HCT116 (cell line): Measurements from ENCODE around the gene SEC23A. TPM values are rescaled to one million over a fixed set of nuclear protein-coding genes. Genes with fewer than 3 reads are reported as not detected.
A peak's percentile ranks its signal among the peaks of the same experiment; 100 is the strongest.

Experiments
- ATAC-seq: fragments of 200-7000 bp; cut with Tn5 transposase; 2 replicates; pipeline ENCODE4 v1.9.1; 2020; ENCODE audit warnings: mild to moderate bottlenecking, moderate library complexity
- Bru-seq: library from RNA; stranded (reverse); fragments of 400-500 nt; gene quantifications from one replicate; lab custom pipeline; 2021; lab: Mats Ljungman, UMichigan
- BruChase-seq, 2 experiments: library from RNA; stranded (reverse); fragments of 400-500 nt; gene quantifications; one replicate each; lab custom pipeline; 2021; lab: Mats Ljungman, UMichigan
- BruUV-seq: library from RNA; stranded (reverse); fragments of 400-500 nt; replicated peaks from 2 replicates; lab custom pipeline; 2021; lab: Mats Ljungman, UMichigan
- CTCF ChIA-PET: fragments of 300-600 bp; sonication (Branson Sonifier 250); formaldehyde crosslinking; loops from one replicate; lab custom pipeline; 2021; ENCODE audit warnings: antibody characterized with exemption; lab: Charles Lee
- POLR2A ChIA-PET: fragments of 300-600, 350-600 bp; sonication (Branson Sonifier 250); formaldehyde crosslinking; loops from one replicate; lab custom pipeline; 2021; ENCODE audit warnings: antibody characterized with exemption; lab: Charles Lee
- RAD21 ChIA-PET, 2 experiments: fragments of 300-600 bp; sonication (Branson Sonifier 250); formaldehyde crosslinking; loops; one replicate each; lab custom pipeline; 2023; ENCODE audit warnings: low total read pairs in 2 of 2; ENCODE audit not compliant: uncharacterized antibody in 2 of 2, unreplicated experiment in 2 of 2, low non-redundant PET in 1 of 2; lab: Charles Lee
- DNase-seq: peaks from one replicate; pipeline ENCODE4 v3.0.0-alpha.2; 2010; ENCODE audit warnings: low read depth, low spot score
- H2AFZ ChIP-seq: fragments of 200-600 bp; shearing (Covaris generic), sonication (generic); 2 replicates; pipeline ENCODE4 v1.6.1; 2017; ENCODE audit warnings: low read depth, mixed run types, mixed read lengths, antibody characterized with exemption, low read length; ENCODE audit not compliant: poor library complexity, severe bottlenecking
- H3K27ac ChIP-seq: 2 replicates; pipeline ENCODE4 v1.5.1; 2012; ENCODE audit warnings: low read depth, low read length
- H3K27me3 ChIP-seq: fragments of 200-600 bp; sonication (generic); 2 replicates; pipeline ENCODE4 v1.6.1; 2016; ENCODE audit warnings: mixed run types, low read length, mixed read lengths; ENCODE audit not compliant: insufficient read depth
- H3K36me3 ChIP-seq, 2 experiments: fragments of 200-500 bp in 1 of 2; fragments of 200-600 bp in 1 of 2; sonication (Bioruptor generic) in 1 of 2; sonication (generic) in 1 of 2; 2 replicates each; pipeline versions ENCODE4 v1.5.1 to v1.6.1; 2014 to 2016; ENCODE audit warnings: low read length in 2 of 2, inconsistent platforms in 1 of 2, mixed read lengths in 1 of 2, mixed run types in 1 of 2; ENCODE audit not compliant: insufficient read depth in 2 of 2, control insufficient read depth in 1 of 2
- H3K4me1 ChIP-seq, 2 experiments: fragments of 200-600 bp in 1 of 2; sonication (generic) in 1 of 2; 2 replicates each; pipeline versions ENCODE4 v1.5.1 to v1.6.1; 2012 to 2017; ENCODE audit warnings: low read length in 2 of 2, inconsistent platforms in 1 of 2, mild to moderate bottlenecking in 1 of 2, mixed read lengths in 1 of 2, mixed run types in 1 of 2, moderate library complexity in 1 of 2; ENCODE audit not compliant: insufficient read depth in 2 of 2, control insufficient read depth in 1 of 2
- H3K4me2 ChIP-seq: fragments of 200-600 bp; sonication (generic); 2 replicates; pipeline ENCODE4 v1.6.1; 2017; ENCODE audit warnings: mixed run types, low read length, mixed read lengths
- H3K4me3 ChIP-seq, 2 experiments: fragments of 200-600 bp in 1 of 2; sonication (generic) in 1 of 2; replicated peaks in 1 of 2; 2 replicates each; pipeline ENCODE4 v1.5.1; 2011 to 2016; ENCODE audit warnings: low read length in 2 of 2, control low read depth in 1 of 2, low read depth in 1 of 2, mild to moderate bottlenecking in 1 of 2, mixed read lengths in 1 of 2, mixed run types in 1 of 2
- H3K79me2 ChIP-seq: fragments of 200-600 bp; sonication (generic); 2 replicates; pipeline ENCODE4 v1.6.1; 2017; ENCODE audit warnings: mild to moderate bottlenecking, mixed run types, low read length, moderate library complexity, mixed read lengths; ENCODE audit not compliant: insufficient read depth
- H3K9ac ChIP-seq: fragments of 200-600 bp; sonication (generic); 2 replicates; pipeline ENCODE4 v1.6.1; 2016; ENCODE audit warnings: low read length, mixed read lengths
- H3K9me2 ChIP-seq: fragments of 200-600 bp; sonication (generic), shearing (Covaris generic); 2 replicates; pipeline ENCODE4 v1.6.1; 2017; ENCODE audit warnings: mixed run types, mild to moderate bottlenecking, moderate library complexity; ENCODE audit not compliant: insufficient read depth
- H3K9me3 ChIP-seq, 2 experiments: fragments of 200-500 bp in 1 of 2; fragments of 200-600 bp in 1 of 2; sonication (Bioruptor generic) in 1 of 2; sonication (generic) in 1 of 2; 2 replicates each; pipeline ENCODE4 v1.6.1; 2014 to 2017; ENCODE audit warnings: low read length in 2 of 2, mixed read lengths in 2 of 2, inconsistent platforms in 1 of 2, low read depth in 1 of 2, mild to moderate bottlenecking in 1 of 2, mixed run types in 1 of 2, moderate library complexity in 1 of 2; ENCODE audit not compliant: control insufficient read depth in 1 of 2, insufficient read depth in 1 of 2
- H4K20me1 ChIP-seq: fragments of 200-600 bp; sonication (generic), shearing (Covaris generic); 2 replicates; pipeline ENCODE4 v1.6.1; 2017; ENCODE audit warnings: mixed run types, mild to moderate bottlenecking, moderate library complexity; ENCODE audit not compliant: insufficient read depth
- CBX3 ChIP-seq: IDR thresholded peaks from 2 replicates; pipeline ENCODE4 v1.6.1; 2012; ENCODE audit warnings: low read depth
- CEBPB ChIP-seq: IDR thresholded peaks from 2 replicates; pipeline ENCODE4 v1.6.1; 2012; ENCODE audit warnings: low read depth
- CTCF ChIP-seq, 3 experiments: fragments of 200-600 bp in 1 of 3; sonication (generic) in 1 of 3; IDR thresholded peaks in 2 of 3; conservative IDR thresholded peaks in 1 of 3; 2 replicates each; pipeline ENCODE4 v1.5.1; 2012 to 2017; ENCODE audit warnings: low read depth in 2 of 3, low read length in 2 of 3, antibody characterized with exemption in 1 of 3, borderline replicate concordance in 1 of 3, control low read depth in 1 of 3, mild to moderate bottlenecking in 1 of 3, mixed read lengths in 1 of 3, mixed run types in 1 of 3, moderate library complexity in 1 of 3; ENCODE audit not compliant: insufficient read depth in 1 of 3
- ELF1 ChIP-seq: IDR thresholded peaks from 2 replicates; pipeline ENCODE4 v1.6.1; 2012; ENCODE audit warnings: low read depth, borderline replicate concordance
- MAX ChIP-seq: IDR thresholded peaks from 2 replicates; pipeline ENCODE4 v1.6.1; 2012
- POLR2A ChIP-seq: IDR thresholded peaks from 2 replicates; pipeline ENCODE4 v1.7.0; 2011; ENCODE audit warnings: borderline replicate concordance; ENCODE audit not compliant: insufficient read depth, insufficient read length; ENCODE audit errors: extremely low read depth
- POLR2AphosphoS5 ChIP-seq: IDR thresholded peaks from 2 replicates; pipeline ENCODE4 v1.6.1; 2011; ENCODE audit warnings: mild to moderate bottlenecking, low read depth, low read length, moderate library complexity
- RAD21 ChIP-seq: IDR thresholded peaks from 2 replicates; pipeline ENCODE4 v1.6.1; 2012; ENCODE audit warnings: low read depth, mild to moderate bottlenecking
- SP1 ChIP-seq: IDR thresholded peaks from 2 replicates; pipeline ENCODE4 v1.6.1; 2012; ENCODE audit warnings: low read depth
- SRF ChIP-seq: IDR thresholded peaks from 2 replicates; pipeline ENCODE4 v1.6.1; 2012; ENCODE audit warnings: low read depth
- TCF7L2 ChIP-seq: IDR thresholded peaks from 2 replicates; pipeline ENCODE4 v1.7.0; 2011; ENCODE audit warnings: borderline replicate concordance, inconsistent platforms; ENCODE audit not compliant: insufficient read depth, insufficient read length; ENCODE audit errors: extremely low read depth
- YY1 ChIP-seq: IDR thresholded peaks from 2 replicates; pipeline ENCODE4 v1.6.1; 2011; ENCODE audit warnings: low read length, low read depth, moderate library complexity, mild to moderate bottlenecking; ENCODE audit not compliant: insufficient replicate concordance; ENCODE audit errors: extremely low read depth
- ZBTB33 ChIP-seq: IDR thresholded peaks from 2 replicates; pipeline ENCODE4 v1.6.1; 2011; ENCODE audit warnings: mild to moderate bottlenecking, low read length, moderate library complexity; ENCODE audit not compliant: insufficient replicate concordance; ENCODE audit errors: extremely low read depth
- ZNF274 ChIP-seq: fragments of 200-500 bp; sonication (Bioruptor generic); IDR thresholded peaks from 2 replicates; pipeline ENCODE4 v1.6.1; 2014; ENCODE audit warnings: mild to moderate bottlenecking, low read depth, low read length, inconsistent platforms
- intact Hi-C: fragments of 100-400 bp; cut with micrococcal nuclease; formaldehyde crosslinking; loops from 2 replicates; pipeline ENCODE4 v1.10.0; 2022
- long read RNA-seq: library from polyadenylated mRNA; unstranded; transcript quantifications from one replicate; pipeline ENCODE4 v2.0.0, GENCODE V29; 2021; ENCODE audit not compliant: unreplicated experiment
- polyA plus RNA-seq: library from polyadenylated mRNA; unstranded; fragments of >200 nt; gene quantifications from 2 replicates; pipeline ENCODE4 v1.2.1, GENCODE V29; 2012; ENCODE audit warnings: missing spikeins
- total RNA-seq: library from RNA; stranded (reverse); gene quantifications from one replicate; pipeline ENCODE4 v1.2.1, GENCODE V29; 2021; ENCODE audit not compliant: unreplicated experiment

Gene SEC23A
- total RNA-seq (81.7 TPM), Bru-seq, nascent RNA (percentile 87 among the genes with signal in this experiment), BruChase-seq, experiment 1, labeled RNA remaining after a 6-hour chase (percentile 90 among the genes with signal in this experiment), BruChase-seq, experiment 2, labeled RNA remaining after a 2-hour chase (percentile 84 among the genes with signal in this experiment)
- polyA plus RNA-seq, result 43.0 and 43.1 TPM in 2 replicates
- long read RNA-seq, full-length matches to known transcripts, result 134 of 179 reads
- long read RNA-seq, partial matches to known transcripts, result 21 of 179 reads
- long read RNA-seq, other reads (novel, unspliced or antisense), result 24 of 179 reads

- CTCF ChIA-PET, result interaction anchor here (0.8 to 0.9 kb wide), 3 partner anchors 11 to 328 kb away, joined by 3 to 4 read pairs (median 3); partner anchors contain the start of gene GEMIN2
- intact Hi-C loops, result no loop called here
- DNase-seq (peak; percentile 47), ATAC-seq (peak; percentile 92)
- peak within 1 kb of the TSS; percentile 80 for H3K9ac ChIP-seq
- RAD21 ChIA-PET, result interaction anchor here (1.0 to 1.8 kb wide), 3 partner anchors 11 to 329 kb away, joined by 3 to 4 read pairs (median 3); partner anchors contain the start of genes FBXO33 (in 1 of the 2), GEMIN2 (in 1 of the 2) and TRAPPC6B (in 1 of the 2)
- peaks cover 6 to 21% of the 10 kb centered on the region in 2 experiments; a peak in 2 of 4 replicates for H3K4me1 ChIP-seq
- TSS peak; percentile 90 for BruUV-seq
- H3K9me3 ChIP-seq, result no peaks in the 10 kb centered on the region
- H3K79me2 ChIP-seq, result peaks cover 53% of the 10 kb centered on the region
- peak within 1 kb of the TSS; percentile 79 for H3K27ac ChIP-seq
- H3K4me3 ChIP-seq, result peak within 1 kb of the TSS; percentile 73 to 78
- H3K9me2 ChIP-seq, result no peaks in the 10 kb centered on the region
- no peak within 1 kb of the TSS for H2AFZ ChIP-seq
- no peaks in the 10 kb centered on the region for H4K20me1 ChIP-seq
- no peaks in the 10 kb centered on the region for H3K36me3 ChIP-seq
- H3K27me3 ChIP-seq, result no peaks in the 10 kb centered on the region
- POLR2A ChIA-PET, result interaction anchor here (1.1 to 3.2 kb wide), 4 partner anchors 9 to 129 kb away, joined by 4 to 19 read pairs (median 7); partner anchors contain the start of genes GEMIN2 and TRAPPC6B
- peak within 1 kb of the TSS; percentile 82 for H3K4me2 ChIP-seq
- TF ChIP-seq TCF7L2 (no peak), CBX3 (no peak; the same call in 1 of the 2 replicates), RAD21 (no peak), CTCF (IDR thresholded peaks at IDR 0.05 in 2 of 3, conservative IDR thresholded peaks at IDR 0.05 in 1 of 3; ENCODE audit: borderline replicate concordance in 1 of 3, insufficient read depth in 1 of 3, low read depth in 2 of 3, low read length in 2 of 3) (no peak), POLR2A (peak; percentile 55), SRF (no peak; the same call in 1 of the 2 replicates), ELF1 (peak; percentile 56), ZNF274 (no peak), MAX (peak; percentile 63), SP1 (peak; percentile 55), CEBPB (no peak), YY1 (peak; percentile 89), ZBTB33 (no peak), POLR2AphosphoS5 (peak; percentile 88)
These were observed at the start of gene SEC23A for GRCh38 chr14:39102969-39103957. Gene SEC23A, minus strand, starts transcription at chr14:39103235. Its CDS starts 7,117 bp downstream, at chr14:39096118.
